ENCODE measurements around the gene PNISR. TPM values are rescaled to one million over a fixed set of nuclear protein-coding genes. Genes with fewer than 3 reads are reported as not detected.
A peak's percentile ranks its signal among the peaks of the same experiment; 100 is the strongest.
"Not testable (repeated sequence)": the region's sequence is repeated elsewhere in the genome, so short reads cannot be mapped to it uniquely, and the experiment has no call there.

The PNISR gene
- total RNA-seq, result 100 to 1,000 TPM; 114 to 207 TPM

GRCh38 chr6:99424761-99425646 lies at the start of gene PNISR:
Gene PNISR, minus strand, starts transcription at chr6:99425308. Its CDS starts 10,649 bp downstream, at chr6:99414659.
- ATAC-seq (ENCODE audit: insufficient number of reproducible peaks, low FRiP score, low read depth) (peak; percentile 98), DNase-seq (ENCODE audit: low spot score) (peak; percentile 88)
- H3K4me3 ChIP-seq, result peak within 1 kb of the TSS; percentile 94
- peak within 1 kb of the TSS; percentile 93 to 99 for H3K27ac ChIP-seq
- TF ChIP-seq CTCF (IDR thresholded peaks at IDR 0.05), result no peak
- H3K36me3 ChIP-seq, result no peaks in the 10 kb centered on the region
- H3K9me3 ChIP-seq, result no peaks in the 10 kb centered on the region
- H3K4me1 ChIP-seq (ENCODE audit: control insufficient read depth in 1 of 2, low read depth in 2 of 2), result peaks cover 39 to 62% of the 10 kb centered on the region in 2 donors
- no peaks in the 10 kb centered on the region for H3K27me3 ChIP-seq (replicated peaks; ENCODE audit: insufficient read depth)

GRCh38 chr6:99473730-99474129 lies 48.6 kb upstream of the PNISR start:
- peaks cover 8% of the 10 kb centered on the region for H3K36me3 ChIP-seq
- ATAC-seq (ENCODE audit: insufficient number of reproducible peaks, low FRiP score, low read depth) (no peak), DNase-seq (ENCODE audit: low spot score) (no peak)
- H3K27me3 ChIP-seq (replicated peaks; ENCODE audit: insufficient read depth), result no peaks in the 10 kb centered on the region
- H3K4me1 ChIP-seq (ENCODE audit: control insufficient read depth in 1 of 2, low read depth in 2 of 2), result no peaks in the 10 kb centered on the region
- no peak overlapping the region for H3K27ac ChIP-seq
- H3K4me3 ChIP-seq, result no peak overlapping the region
- no peaks in the 10 kb centered on the region for H3K9me3 ChIP-seq
- TF ChIP-seq CTCF (IDR thresholded peaks at IDR 0.05), result no peak

- no peak for TF ChIP-seq CTCF (IDR thresholded peaks at IDR 0.05)
- Histone ChIP-seq H3K36me3 (peaks cover 8% of the 10 kb centered on the region), H3K4me1 (ENCODE audit: control insufficient read depth in 1 of 2, low read depth in 2 of 2) (no peaks in the 10 kb centered on the region), H3K27me3 (replicated peaks; ENCODE audit: insufficient read depth) (no peaks in the 10 kb centered on the region), H3K4me3 (no peak overlapping the region), H3K27ac (no peak overlapping the region), H3K9me3 (no peaks in the 10 kb centered on the region)
- DNase-seq (ENCODE audit: low spot score) (no peak), ATAC-seq (ENCODE audit: insufficient number of reproducible peaks, low FRiP score, low read depth) (no peak)
Observed at GRCh38 chr6:99471638-99472037, 46.5 kb upstream of the PNISR start.

- ATAC-seq (ENCODE audit: insufficient number of reproducible peaks, low FRiP score, low read depth) (no peak), DNase-seq (ENCODE audit: low spot score) (no peak)
- no peaks in the 10 kb centered on the region for H3K9me3 ChIP-seq
- TF ChIP-seq CTCF (IDR thresholded peaks at IDR 0.05), result peak; percentile 56
- no peaks in the 10 kb centered on the region for H3K27me3 ChIP-seq (replicated peaks; ENCODE audit: insufficient read depth)
- H3K4me1 ChIP-seq (ENCODE audit: control insufficient read depth in 1 of 2, low read depth in 2 of 2), result no peaks in the 10 kb centered on the region
- no peak overlapping the region for H3K4me3 ChIP-seq
- H3K36me3 ChIP-seq, result no peaks in the 10 kb centered on the region
- H3K27ac ChIP-seq, result no peak overlapping the region
Observed at GRCh38 chr6:99467509-99468106, 42.5 kb upstream of the PNISR start.

- ATAC-seq (ENCODE audit: insufficient number of reproducible peaks, low FRiP score, low read depth); H3K36me3 ChIP-seq; DNase-seq (ENCODE audit: low spot score); H3K27ac ChIP-seq; H3K9me3 ChIP-seq; H3K4me3 ChIP-seq; H3K4me1 ChIP-seq (ENCODE audit: control insufficient read depth in 1 of 2, low read depth in 2 of 2); H3K27me3 ChIP-seq (replicated peaks; ENCODE audit: insufficient read depth): not testable (repeated sequence)
Observed at GRCh38 chr6:99459133-99459532, 34.0 kb upstream of the PNISR start.

All from thoracic aorta (tissue), 2 donors.